Measurements from ENCODE around the gene GFER. TPM values are rescaled to one million over a fixed set of nuclear protein-coding genes. Genes with fewer than 3 reads are reported as not detected.

Gene GFER
- total RNA-seq, 1 donor from 2014 or later = 32.7 TPM

DNA sequence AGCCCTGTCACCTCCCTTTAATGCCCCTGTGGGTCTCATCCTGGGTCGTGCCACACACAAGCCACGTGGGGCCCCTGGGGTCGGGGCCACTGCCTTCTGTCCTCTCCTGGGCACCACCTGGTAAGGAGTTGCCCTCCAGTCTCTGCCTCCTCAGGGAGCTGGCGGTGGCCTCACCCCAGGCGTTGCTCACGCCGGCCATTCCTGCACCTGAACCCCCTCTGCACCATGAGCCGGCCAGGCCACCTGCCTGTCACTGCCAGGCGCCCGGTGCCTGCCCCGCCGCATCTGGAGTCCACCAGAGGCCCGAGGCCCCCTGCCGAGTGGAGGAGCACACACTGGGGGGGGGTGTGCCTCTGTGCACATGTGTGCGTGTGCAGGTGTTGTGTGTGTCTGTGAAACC lies 53.1 kb downstream of the GFER start:
- no peaks in the 10 kb centered on the region for H3K27me3 ChIP-seq (ENCODE audit: control insufficient read depth, insufficient read depth, low read length)
- no peak for TF ChIP-seq CTCF (IDR thresholded peaks at IDR 0.05; ENCODE audit: insufficient read depth, low read length, poor library complexity, severe bottlenecking)
- no peak overlapping the region for H3K4me3 ChIP-seq (ENCODE audit: low read depth, low read length)
- H3K36me3 ChIP-seq (ENCODE audit: control insufficient read depth, insufficient read depth, low read length) = no peaks in the 10 kb centered on the region
- DNase-seq (ENCODE audit: low read depth) = no peak

Other genes starting within 250 kb of the GFER start
- gene NME3, start 212.7 kb upstream of the GFER start, total RNA-seq = 44.9 and 45.3 TPM in 2 replicates
- gene EME2, start 211.4 kb upstream of the GFER start, total RNA-seq = 6.8 and 13.6 TPM in 2 replicates
- gene MRPS34, start 211.1 kb upstream of the GFER start, total RNA-seq = 94.9 and 108 TPM in 2 replicates
- 60.6 and 78.2 TPM in 2 replicates for gene SPSB3, start 201.6 kb upstream of the GFER start, total RNA-seq
- 145 and 187 TPM in 2 replicates for gene NUBP2, start 201.2 kb upstream of the GFER start, total RNA-seq
- gene IGFALS, start 190.5 kb upstream of the GFER start, total RNA-seq = 0.48 TPM in 1 of 2 replicates, not detected in the other
- 62.8 and 98.4 TPM in 2 replicates for gene HAGH, start 157.4 kb upstream of the GFER start, total RNA-seq
- gene FAHD1, start 157.0 kb upstream of the GFER start, total RNA-seq = 59.7 and 77.3 TPM in 2 replicates
- 5.0 and 6.2 TPM in 2 replicates for gene MEIOB, start 112.0 kb upstream of the GFER start, total RNA-seq
- gene HS3ST6, start 65.8 kb upstream of the GFER start, total RNA-seq = 0.89 and 0.92 TPM in 2 replicates
- 11.7 and 12.0 TPM in 2 replicates for gene MSRB1, start 41.0 kb upstream of the GFER start, total RNA-seq
- gene RPL3L, start 29.5 kb upstream of the GFER start, total RNA-seq = not detected in 2 replicates
- gene NDUFB10, start 24.7 kb upstream of the GFER start, total RNA-seq = 280 and 289 TPM in 2 replicates
- 4,278 and 4,383 TPM in 2 replicates for gene RPS2, start 19.4 kb upstream of the GFER start, total RNA-seq
- not detected in 2 replicates for gene RNF151, start 17.3 kb upstream of the GFER start, total RNA-seq
- 53.5 and 70.3 TPM in 2 replicates for gene TBL3, start 12.1 kb upstream of the GFER start, total RNA-seq
- gene NOXO1, start 2.7 kb upstream of the GFER start, total RNA-seq = 0.96 TPM in 1 of 2 replicates, not detected in the other
- gene SYNGR3, start 5.8 kb downstream of the GFER start, total RNA-seq = 11.3 and 20.1 TPM in 2 replicates
- 48.1 and 57.7 TPM in 2 replicates for gene ZNF598, start 25.6 kb downstream of the GFER start, total RNA-seq
- not detected in 2 replicates for gene NPW, start 35.6 kb downstream of the GFER start, total RNA-seq
- 27.5 and 46.3 TPM in 2 replicates for gene NHERF2, start 42.7 kb downstream of the GFER start, total RNA-seq
- gene NTHL1, start 63.6 kb downstream of the GFER start, total RNA-seq = 39.3 and 44.1 TPM in 2 replicates
- 67.9 and 104 TPM in 2 replicates for gene TSC2, start 63.8 kb downstream of the GFER start, total RNA-seq
- gene PKD1, start 151.7 kb downstream of the GFER start, total RNA-seq = 85.6 and 102 TPM in 2 replicates
- 0.54 and 0.68 TPM in 2 replicates for gene RAB26, start 164.4 kb downstream of the GFER start, total RNA-seq
- 82.7 and 83.9 TPM in 2 replicates for gene TRAF7, start 171.6 kb downstream of the GFER start, total RNA-seq
- 0.07 and 0.08 TPM in 2 replicates for gene CASKIN1, start 212.4 kb downstream of the GFER start, total RNA-seq
- 77.2 and 102 TPM in 2 replicates for gene MLST8, start 221.3 kb downstream of the GFER start, total RNA-seq
- gene BRICD5, start 226.7 kb downstream of the GFER start, total RNA-seq = 2.0 and 4.2 TPM in 2 replicates
- 15.7 and 17.7 TPM in 2 replicates for gene PGP, start 230.6 kb downstream of the GFER start, total RNA-seq
- 28.6 and 36.9 TPM in 2 replicates for gene E4F1, start 239.4 kb downstream of the GFER start, total RNA-seq

Measured in kidney epithelial cell (primary cell).